ENCODE results near the gene EFCC1.

The EFCC1 gene

GRCh38 chr3:128992926-128993460 is 8.1 kb upstream of the EFCC1 start:
- H2AFZ ChIP-seq (ENCODE audit: low read depth, low read length, severe bottlenecking) = no peak overlapping the region
- no peaks in the 10 kb centered on the region for H4K20me1 ChIP-seq (ENCODE audit: low read depth, low read length)
- H3K9me3 ChIP-seq (ENCODE audit: insufficient read depth, low read length) = no peaks in the 10 kb centered on the region
- TF ChIP-seq, protein P1, sequence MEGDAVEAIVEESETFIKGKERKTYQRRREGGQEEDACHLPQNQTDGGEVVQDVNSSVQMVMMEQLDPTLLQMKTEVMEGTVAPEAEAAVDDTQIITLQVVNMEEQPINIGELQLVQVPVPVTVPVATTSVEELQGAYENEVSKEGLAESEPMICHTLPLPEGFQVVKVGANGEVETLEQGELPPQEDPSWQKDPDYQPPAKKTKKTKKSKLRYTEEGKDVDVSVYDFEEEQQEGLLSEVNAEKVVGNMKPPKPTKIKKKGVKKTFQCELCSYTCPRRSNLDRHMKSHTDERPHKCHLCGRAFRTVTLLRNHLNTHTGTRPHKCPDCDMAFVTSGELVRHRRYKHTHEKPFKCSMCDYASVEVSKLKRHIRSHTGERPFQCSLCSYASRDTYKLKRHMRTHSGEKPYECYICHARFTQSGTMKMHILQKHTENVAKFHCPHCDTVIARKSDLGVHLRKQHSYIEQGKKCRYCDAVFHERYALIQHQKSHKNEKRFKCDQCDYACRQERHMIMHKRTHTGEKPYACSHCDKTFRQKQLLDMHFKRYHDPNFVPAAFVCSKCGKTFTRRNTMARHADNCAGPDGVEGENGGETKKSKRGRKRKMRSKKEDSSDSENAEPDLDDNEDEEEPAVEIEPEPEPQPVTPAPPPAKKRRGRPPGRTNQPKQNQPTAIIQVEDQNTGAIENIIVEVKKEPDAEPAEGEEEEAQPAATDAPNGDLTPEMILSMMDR (IDR thresholded peaks at IDR 0.05; ENCODE audit: insufficient read depth, low read length, poor library complexity, severe bottlenecking) = no peak
- no peak for TF ChIP-seq EZH2phosphoT487 (conservative IDR thresholded peaks at IDR 0.05; ENCODE audit: low read length)
- H3K79me2 ChIP-seq (ENCODE audit: insufficient read depth, low read length) = no peaks in the 10 kb centered on the region
- H3K4me3 ChIP-seq (ENCODE audit: insufficient read depth, low read length, poor library complexity, severe bottlenecking) = no peak overlapping the region
- no peaks in the 10 kb centered on the region for H3K36me3 ChIP-seq (ENCODE audit: low read length)
- no peak overlapping the region for H3K27ac ChIP-seq (ENCODE audit: low read depth, low read length)
- H3K27me3 ChIP-seq (ENCODE audit: low read length) = no peaks in the 10 kb centered on the region
- H3K4me2 ChIP-seq (ENCODE audit: low read depth, low read length, poor library complexity, severe bottlenecking) = no peak overlapping the region
- H3K9ac ChIP-seq (ENCODE audit: low read length) = no peak overlapping the region
- no peaks in the 10 kb centered on the region for H3K9me2 ChIP-seq (replicated peaks; ENCODE audit: insufficient read depth, low read length)
- H3F3A ChIP-seq (ENCODE audit: insufficient read depth) = no peaks in the 10 kb centered on the region

- no peaks in the 10 kb centered on the region for H3K9me2 ChIP-seq (replicated peaks; ENCODE audit: insufficient read depth, low read length)
- no peak within 1 kb of the TSS for H3K4me3 ChIP-seq (ENCODE audit: insufficient read depth, low read length, poor library complexity, severe bottlenecking)
- H3K27ac ChIP-seq (ENCODE audit: low read depth, low read length) = no peak within 1 kb of the TSS
- H3K4me2 ChIP-seq (ENCODE audit: low read depth, low read length, poor library complexity, severe bottlenecking) = peak within 1 kb of the TSS; percentile 27
- H3K79me2 ChIP-seq (ENCODE audit: insufficient read depth, low read length) = no peaks in the 10 kb centered on the region
- H2AFZ ChIP-seq (ENCODE audit: low read depth, low read length, severe bottlenecking) = no peak within 1 kb of the TSS
- H4K20me1 ChIP-seq (ENCODE audit: low read depth, low read length) = no peaks in the 10 kb centered on the region
- no peaks in the 10 kb centered on the region for H3K9me3 ChIP-seq (ENCODE audit: insufficient read depth, low read length)
- no peaks in the 10 kb centered on the region for H3K27me3 ChIP-seq (ENCODE audit: low read length)
- no peak within 1 kb of the TSS for H3K9ac ChIP-seq (ENCODE audit: low read length)
- no peak for TF ChIP-seq EZH2phosphoT487 (conservative IDR thresholded peaks at IDR 0.05; ENCODE audit: low read length)
- TF ChIP-seq, protein P1 (IDR thresholded peaks at IDR 0.05; ENCODE audit: insufficient read depth, low read length, poor library complexity, severe bottlenecking) = no peak
- H3K36me3 ChIP-seq (ENCODE audit: low read length) = no peaks in the 10 kb centered on the region
- H3F3A ChIP-seq (ENCODE audit: insufficient read depth) = no peaks in the 10 kb centered on the region
Measured at GRCh38 chr3:128993461-128994172, 7.5 kb upstream of the EFCC1 start, which contains the start of gene CFAP92. Gene CFAP92 (minus strand): TSS chr3:128994076. CDS start chr3:128993304, 772 bp downstream.

DNA sequence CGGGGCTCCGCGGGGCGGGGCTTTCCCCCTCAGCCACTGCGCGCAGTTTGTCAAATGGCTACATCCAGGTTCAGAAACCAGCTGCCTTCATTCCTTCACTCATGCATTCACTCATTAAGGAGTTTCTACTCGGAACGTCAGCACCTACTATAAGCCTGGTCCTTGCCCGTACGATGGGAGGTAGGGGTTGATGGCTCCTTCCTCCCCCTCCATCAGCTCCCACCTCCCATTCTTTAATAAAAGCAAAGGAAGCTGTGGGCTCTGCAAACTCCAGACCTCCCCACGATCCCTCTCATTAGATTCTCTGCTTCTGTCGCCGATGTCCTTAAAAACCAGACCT is 7.0 kb upstream of the EFCC1 start:
- no peaks in the 10 kb centered on the region for H3F3A ChIP-seq (ENCODE audit: insufficient read depth)
- H3K4me2 ChIP-seq (ENCODE audit: low read depth, low read length, poor library complexity, severe bottlenecking) = peak overlapping the region; percentile 27
- no peaks in the 10 kb centered on the region for H3K79me2 ChIP-seq (ENCODE audit: insufficient read depth, low read length)
- H3K9ac ChIP-seq (ENCODE audit: low read length) = no peak overlapping the region
- H3K9me2 ChIP-seq (replicated peaks; ENCODE audit: insufficient read depth, low read length) = no peaks in the 10 kb centered on the region
- H3K27me3 ChIP-seq (ENCODE audit: low read length) = no peaks in the 10 kb centered on the region
- H3K27ac ChIP-seq (ENCODE audit: low read depth, low read length) = no peak overlapping the region
- no peaks in the 10 kb centered on the region for H3K9me3 ChIP-seq (ENCODE audit: insufficient read depth, low read length)
- no peak overlapping the region for H2AFZ ChIP-seq (ENCODE audit: low read depth, low read length, severe bottlenecking)
- no peaks in the 10 kb centered on the region for H3K36me3 ChIP-seq (ENCODE audit: low read length)
- TF ChIP-seq, protein P1 (IDR thresholded peaks at IDR 0.05; ENCODE audit: insufficient read depth, low read length, poor library complexity, severe bottlenecking) = no peak
- TF ChIP-seq EZH2phosphoT487 (conservative IDR thresholded peaks at IDR 0.05; ENCODE audit: low read length) = no peak
- no peaks in the 10 kb centered on the region for H4K20me1 ChIP-seq (ENCODE audit: low read depth, low read length)
- no peak overlapping the region for H3K4me3 ChIP-seq (ENCODE audit: insufficient read depth, low read length, poor library complexity, severe bottlenecking)
